Fibroblast of villous mesenchyme (primary cell): ENCODE data around the gene FAT3. TPM values are rescaled to one million over a fixed set of nuclear protein-coding genes. Genes with fewer than 3 reads are reported as not detected.

Source experiments
- DNase-seq: peaks from one replicate; pipeline ENCODE4 v3.0.0-alpha.2; 2010; ENCODE audit warnings: low read depth
- H3K4me3 ChIP-seq: 2 replicates; pipeline ENCODE4 v1.5.1; 2011; ENCODE audit warnings: low read depth, mild to moderate bottlenecking, low read length
- total RNA-seq: library from RNA; depleted of rRNA; stranded (reverse); fragments of >200 nt; gene quantifications from 2 replicates; pipeline ENCODE4 v1.2.3, GENCODE V29; 2012
- TF ChIP-seq, protein P1 (sequence below): IDR thresholded peaks from 2 replicates; pipeline ENCODE4 v1.5.1; 2012; ENCODE audit warnings: low read depth, mild to moderate bottlenecking, low read length; ENCODE audit not compliant: insufficient read depth

FAT3 gene
- total RNA-seq, result 1.9 and 6.9 TPM in 2 replicates

DNA sequence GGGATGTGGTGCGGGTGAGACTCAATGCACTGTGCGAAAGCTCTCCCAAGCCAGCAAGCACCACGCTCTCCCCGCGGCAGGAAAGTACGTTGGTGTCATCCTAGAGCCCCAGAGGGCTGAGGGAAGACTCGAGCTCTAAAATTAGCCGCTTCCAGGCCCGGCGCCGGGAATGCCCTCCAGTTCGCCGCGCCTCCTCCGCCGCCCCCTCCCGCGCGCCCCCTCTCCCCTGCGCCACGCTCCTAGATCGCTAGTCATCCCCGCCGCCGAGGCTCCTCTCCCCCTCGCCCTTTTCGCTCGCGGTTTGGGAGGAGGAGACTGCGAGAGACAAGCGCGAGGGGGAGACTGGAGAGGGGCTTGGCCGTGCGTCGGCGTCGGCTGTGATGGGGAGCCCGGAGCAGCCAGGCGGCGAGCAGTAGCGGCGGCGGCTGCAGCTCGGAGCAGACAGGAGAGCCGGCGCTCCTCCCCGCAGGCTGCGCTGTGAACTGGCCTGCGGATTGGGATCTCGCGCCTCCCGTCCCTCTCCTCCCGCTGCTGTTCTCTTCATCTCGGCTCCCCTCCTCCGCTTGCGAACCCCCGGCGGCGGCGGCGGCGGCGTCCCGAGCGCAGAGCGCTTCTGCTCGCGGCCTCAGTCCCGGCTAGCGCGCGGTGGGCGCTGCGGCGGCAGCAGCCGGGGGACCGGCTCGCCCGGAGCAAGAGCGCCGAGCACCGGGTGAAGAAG lies at the start of gene FAT3:
Gene FAT3 (plus strand): TSS at position 412 of the 718 bp plus-strand sequence. CDS start 127,295 bp downstream, outside the sequence.
- H3K4me3 ChIP-seq, result peak within 1 kb of the TSS; percentile 33
- TF ChIP-seq, protein P1, sequence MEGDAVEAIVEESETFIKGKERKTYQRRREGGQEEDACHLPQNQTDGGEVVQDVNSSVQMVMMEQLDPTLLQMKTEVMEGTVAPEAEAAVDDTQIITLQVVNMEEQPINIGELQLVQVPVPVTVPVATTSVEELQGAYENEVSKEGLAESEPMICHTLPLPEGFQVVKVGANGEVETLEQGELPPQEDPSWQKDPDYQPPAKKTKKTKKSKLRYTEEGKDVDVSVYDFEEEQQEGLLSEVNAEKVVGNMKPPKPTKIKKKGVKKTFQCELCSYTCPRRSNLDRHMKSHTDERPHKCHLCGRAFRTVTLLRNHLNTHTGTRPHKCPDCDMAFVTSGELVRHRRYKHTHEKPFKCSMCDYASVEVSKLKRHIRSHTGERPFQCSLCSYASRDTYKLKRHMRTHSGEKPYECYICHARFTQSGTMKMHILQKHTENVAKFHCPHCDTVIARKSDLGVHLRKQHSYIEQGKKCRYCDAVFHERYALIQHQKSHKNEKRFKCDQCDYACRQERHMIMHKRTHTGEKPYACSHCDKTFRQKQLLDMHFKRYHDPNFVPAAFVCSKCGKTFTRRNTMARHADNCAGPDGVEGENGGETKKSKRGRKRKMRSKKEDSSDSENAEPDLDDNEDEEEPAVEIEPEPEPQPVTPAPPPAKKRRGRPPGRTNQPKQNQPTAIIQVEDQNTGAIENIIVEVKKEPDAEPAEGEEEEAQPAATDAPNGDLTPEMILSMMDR, result no peak
- DNase-seq, result peak; percentile 28

DNA sequence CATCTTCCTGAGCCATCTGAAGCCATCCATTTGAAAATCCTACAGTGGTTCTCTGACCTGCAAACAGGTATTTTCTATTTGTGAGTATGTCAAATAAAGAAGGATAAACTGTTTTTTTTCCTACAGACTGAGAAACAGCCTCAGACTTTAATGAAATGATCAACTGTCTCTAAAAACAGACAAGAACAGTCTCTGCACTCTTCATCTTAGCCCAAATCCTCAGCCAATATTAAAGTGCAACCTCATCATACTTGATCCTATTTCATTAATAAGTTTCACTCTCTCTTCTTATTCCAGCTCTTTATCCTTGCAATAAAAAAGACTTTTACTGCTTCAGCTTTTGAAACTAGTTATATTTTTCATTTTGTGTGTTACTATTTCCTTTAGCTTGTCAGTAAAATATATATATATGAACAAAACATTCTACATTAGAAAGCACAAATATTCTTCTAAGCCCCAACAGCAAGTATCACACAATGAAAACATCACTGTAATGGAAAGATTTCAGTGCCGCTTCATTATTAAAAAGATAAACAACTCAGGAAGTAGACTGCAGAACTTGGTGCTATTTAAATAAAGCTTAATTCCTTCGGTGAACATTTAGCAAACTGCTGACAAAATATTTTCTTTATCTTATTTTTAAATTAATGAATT lies 45.5 kb upstream of the FAT3 start:
- H3K4me3 ChIP-seq, result no peak overlapping the region

DNA sequence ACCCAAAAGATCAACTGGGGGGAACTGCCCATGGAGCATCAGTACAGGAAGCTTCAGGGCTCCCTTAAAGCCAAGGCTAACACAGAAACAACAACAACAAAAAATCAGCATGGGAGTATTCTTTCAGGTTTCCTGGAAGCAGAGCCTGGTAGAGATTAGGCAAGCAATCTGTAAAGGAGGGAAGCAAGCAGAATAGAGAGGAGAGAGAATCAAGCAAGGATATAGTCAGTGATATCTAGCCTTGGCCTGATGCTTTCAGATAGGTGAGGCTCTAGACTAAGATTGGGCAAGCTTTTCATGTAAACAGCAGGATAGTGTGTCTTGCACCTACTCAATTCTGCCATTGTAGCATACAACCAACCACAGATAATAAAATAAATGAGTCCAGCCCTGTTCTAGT lies 44.4 kb upstream of the FAT3 start:
- TF ChIP-seq, protein P1, result no peak
- no peak overlapping the region for H3K4me3 ChIP-seq

More for the DNA sequence above, 45.5 kb upstream of the FAT3 start:
- no peak for DNase-seq
- TF ChIP-seq, protein P1, result no peak

DNA sequence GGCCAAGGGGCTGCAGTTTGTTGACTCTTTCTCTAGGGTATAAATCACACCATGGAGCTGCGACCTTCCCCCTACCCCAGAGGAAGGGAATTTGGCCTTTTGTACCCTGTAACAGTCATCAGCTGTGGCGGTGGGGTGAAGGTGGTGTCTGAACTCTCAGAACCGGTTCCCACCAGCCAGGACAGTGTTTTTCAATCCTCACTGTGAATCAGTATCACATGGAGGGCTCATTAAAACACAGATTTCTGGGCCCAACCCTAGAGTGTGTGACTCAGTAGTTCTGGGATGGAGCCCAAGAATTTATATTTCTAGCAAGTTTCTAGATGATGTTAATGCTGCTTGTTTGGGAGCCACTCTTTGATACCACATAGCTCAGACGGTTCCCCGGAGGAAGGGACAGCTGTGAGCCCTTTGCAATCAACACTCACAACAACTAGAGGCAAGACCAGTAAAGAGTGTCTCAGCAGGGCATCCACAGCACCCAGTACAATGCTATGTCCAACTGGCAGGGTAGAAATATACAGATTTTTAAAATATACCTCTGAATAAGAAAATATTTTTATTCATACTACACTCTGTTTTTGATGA lies 43.9 kb upstream of the FAT3 start:
- TF ChIP-seq, protein P1, result no peak
- H3K4me3 ChIP-seq, result no peak overlapping the region
- DNase-seq, result peak; percentile 53

More for the DNA sequence above, 44.4 kb upstream of the FAT3 start:
- DNase-seq, result no peak

DNA sequence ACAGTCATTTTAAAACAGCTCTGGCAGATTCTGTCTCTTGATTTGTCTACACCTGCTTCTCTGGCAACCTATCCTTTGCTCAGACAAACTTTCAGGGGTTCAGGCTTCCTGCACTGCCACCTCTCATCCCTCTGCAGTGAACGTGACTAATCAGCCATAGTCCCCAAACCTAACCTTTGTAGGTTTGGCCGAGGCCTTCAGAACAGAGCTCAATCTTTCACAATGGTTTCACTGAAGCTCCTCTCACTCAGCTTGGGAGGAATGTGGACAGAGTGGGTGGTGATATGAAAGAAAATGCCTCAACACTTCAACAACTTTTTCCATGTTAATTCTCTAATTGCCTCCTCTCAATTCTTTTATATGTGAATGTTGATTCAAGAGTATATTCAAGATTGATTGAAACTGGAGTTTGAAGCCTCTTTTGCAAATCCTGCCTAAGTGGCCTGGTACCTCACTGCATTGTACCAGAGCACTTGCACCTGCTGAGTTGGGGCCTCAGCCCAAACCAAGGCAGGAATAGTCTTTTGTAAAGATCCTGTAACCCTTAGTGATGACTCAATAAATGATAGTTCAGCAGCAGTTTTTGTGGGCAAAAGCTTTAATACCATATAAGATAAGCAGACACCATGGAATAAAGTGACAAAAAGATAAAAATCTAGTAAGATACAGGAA lies 33.9 kb upstream of the FAT3 start:
- DNase-seq, result no peak
- TF ChIP-seq, protein P1, result no peak
- H3K4me3 ChIP-seq, result no peak overlapping the region

DNA sequence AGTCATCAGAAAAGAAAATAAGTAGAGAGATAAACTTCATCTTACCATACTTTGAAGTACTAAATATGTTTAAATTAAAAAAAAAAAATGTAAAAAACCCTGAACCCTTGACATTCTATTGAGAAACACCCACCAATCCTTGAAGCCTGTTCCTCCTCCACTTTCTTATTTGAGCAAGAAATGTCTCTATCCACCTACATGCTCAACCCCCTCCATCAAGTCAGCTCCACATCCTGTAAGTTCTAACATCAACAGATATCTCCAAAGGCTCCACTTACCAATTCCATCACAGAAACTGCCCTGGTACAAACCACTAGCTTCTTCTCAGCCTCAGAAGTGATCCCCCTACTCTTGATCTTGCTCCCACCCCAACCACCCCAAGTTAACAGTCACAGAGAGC lies 32.5 kb upstream of the FAT3 start:
- H3K4me3 ChIP-seq, result no peak overlapping the region
- TF ChIP-seq, protein P1, result no peak
- DNase-seq, result no peak
